Activated CD4-positive, CD25-positive, alpha-beta regulatory T cell treated with anti-CD3 and anti-CD28 coated beads, Interleukin-2, amount 50 U/mL, for 72 hours (primary cell): ENCODE results near the gene CDK4.
"Not testable (repeated sequence)": the region's sequence is repeated elsewhere in the genome, so short reads cannot be mapped to it uniquely, and the experiment has no call there.

Experiments used
- DNase-seq: peaks from one replicate; pipeline ENCODE4 v3.0.0; 2021

CDK4 gene

GRCh38 chr12:57751788-57752667 is at the start of gene CDK4:
Gene CDK4 (minus strand): TSS chr12:57752310. CDS start chr12:57751717, 593 bp downstream.
- peak; percentile 96 for DNase-seq

- no peak for DNase-seq
These were observed 48.9 kb upstream of the CDK4 start for GRCh38 chr12:57800965-57801364.

- no peak for DNase-seq
These were observed 45.8 kb upstream of the CDK4 start for GRCh38 chr12:57797933-57798332.

GRCh38 chr12:57796996-57797395 is 44.9 kb upstream of the CDK4 start:
- DNase-seq: no peak

GRCh38 chr12:57795354-57795753 is 43.2 kb upstream of the CDK4 start:
- no peak for DNase-seq

- no peak for DNase-seq
These were observed 41.8 kb upstream of the CDK4 start for GRCh38 chr12:57793920-57794319.

- no peak for DNase-seq
These were observed 31.8 kb upstream of the CDK4 start for GRCh38 chr12:57783861-57784260.

GRCh38 chr12:57783466-57783801 is 31.3 kb upstream of the CDK4 start:
- no peak for DNase-seq

GRCh38 chr12:57782608-57783465 is 30.7 kb upstream of the CDK4 start, which contains the start of gene TSFM:
Gene TSFM (plus strand): TSS chr12:57782787. CDS start chr12:57782802, 15 bp downstream.
- DNase-seq: peak; percentile 97

GRCh38 chr12:57782243-57782607 is 30.1 kb upstream of the CDK4 start:
- no peak for DNase-seq

GRCh38 chr12:57781801-57782200 is 29.7 kb upstream of the CDK4 start:
- no peak for DNase-seq

GRCh38 chr12:57781244-57781643 is 29.1 kb upstream of the CDK4 start:
- DNase-seq: no peak

GRCh38 chr12:57780284-57780897 is 28.3 kb upstream of the CDK4 start:
- DNase-seq: no peak

GRCh38 chr12:57779736-57780135 is 27.6 kb upstream of the CDK4 start:
- no peak for DNase-seq

GRCh38 chr12:57777911-57778310 is 25.8 kb upstream of the CDK4 start:
- DNase-seq: no peak

- DNase-seq: no peak
These were observed 25.3 kb upstream of the CDK4 start for GRCh38 chr12:57777367-57777766.

GRCh38 chr12:57776247-57776587 is 24.1 kb upstream of the CDK4 start:
- DNase-seq: no peak

GRCh38 chr12:57775563-57776246 is 23.6 kb upstream of the CDK4 start:
- no peak for DNase-seq

GRCh38 chr12:57775044-57775443 is 22.9 kb upstream of the CDK4 start:
- DNase-seq: no peak

GRCh38 chr12:57774634-57775033 is 22.5 kb upstream of the CDK4 start:
- not testable (repeated sequence) for DNase-seq

- DNase-seq: peak; percentile 48
These were observed 20.6 kb upstream of the CDK4 start, which contains the start of gene EEF1AKMT3 for GRCh38 chr12:57772429-57773322. Gene EEF1AKMT3 (plus strand): TSS chr12:57772614. CDS start chr12:57772725, 111 bp downstream.
